GM21447 (cell line): Measurements from ENCODE around the gene NME3.
"Not testable (repeated sequence)": the region's sequence is repeated elsewhere in the genome, so short reads cannot be mapped to it uniquely, and the experiment has no call there.

Experiments used
- ATAC-seq: cut with Tn5 transposase; IDR thresholded peaks from one replicate; pipeline ENCODE4 v1.9.1; 2021; ENCODE audit not compliant: unreplicated experiment

The NME3 gene

DNA sequence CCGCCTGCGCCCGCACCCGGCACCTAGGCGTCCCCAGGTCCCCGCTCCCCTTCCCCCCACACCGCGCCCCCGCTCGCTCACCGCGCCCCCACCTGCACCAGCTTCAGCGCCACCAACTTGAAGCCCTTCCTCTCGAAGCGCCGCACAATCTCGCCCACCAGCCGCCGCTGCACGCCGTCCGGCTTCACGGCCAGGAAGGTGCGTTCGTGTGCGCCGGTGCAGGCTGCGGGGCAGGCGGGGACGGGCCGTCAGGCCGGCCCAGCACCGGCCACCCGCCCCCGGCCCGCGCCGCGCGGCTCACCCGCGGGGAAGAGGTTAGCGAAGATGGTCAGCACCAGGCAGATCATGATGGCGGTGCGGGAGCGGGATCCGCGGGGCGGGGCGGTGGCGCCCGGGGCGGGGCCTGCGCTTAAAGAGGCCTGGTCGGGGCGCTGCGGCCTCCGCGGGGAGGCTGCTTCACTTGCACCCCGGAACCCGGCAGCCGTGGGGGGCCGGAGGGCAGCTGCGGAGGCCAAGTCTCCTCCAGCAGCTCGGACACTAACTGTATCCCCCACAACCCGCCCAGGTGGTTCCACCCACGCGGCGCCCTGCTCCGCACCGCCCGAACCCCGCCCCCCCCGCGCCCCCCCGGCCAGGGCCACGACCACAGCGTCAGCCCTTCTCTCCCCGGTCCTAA is at the start of gene NME3:
Gene NME3 (minus strand): TSS at position 356 of the 676 bp plus-strand sequence. CDS start 9 bp downstream, at position 347.
- ATAC-seq: no peak

DNA sequence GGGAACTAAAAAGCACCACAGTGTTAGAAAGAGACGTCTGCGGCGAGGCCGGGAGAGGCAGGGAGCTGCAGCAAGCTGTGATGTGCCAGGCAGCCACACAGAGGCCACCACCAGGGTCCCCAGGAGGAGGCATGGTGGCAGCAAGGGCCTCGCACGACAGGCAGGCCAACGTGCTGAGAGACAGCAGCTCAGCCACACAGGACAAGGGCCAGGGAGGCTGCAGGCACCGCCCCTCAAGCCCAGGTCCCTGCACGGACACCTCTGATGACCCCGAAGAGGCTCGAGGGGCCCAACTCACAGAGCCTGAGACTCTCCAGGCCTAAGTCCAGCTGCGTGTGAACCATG is 49.6 kb upstream of the NME3 start:
- no peak for ATAC-seq

GRCh38 chr16:1820096-1820945 is 49.0 kb upstream of the NME3 start:
- no peak for ATAC-seq

DNA sequence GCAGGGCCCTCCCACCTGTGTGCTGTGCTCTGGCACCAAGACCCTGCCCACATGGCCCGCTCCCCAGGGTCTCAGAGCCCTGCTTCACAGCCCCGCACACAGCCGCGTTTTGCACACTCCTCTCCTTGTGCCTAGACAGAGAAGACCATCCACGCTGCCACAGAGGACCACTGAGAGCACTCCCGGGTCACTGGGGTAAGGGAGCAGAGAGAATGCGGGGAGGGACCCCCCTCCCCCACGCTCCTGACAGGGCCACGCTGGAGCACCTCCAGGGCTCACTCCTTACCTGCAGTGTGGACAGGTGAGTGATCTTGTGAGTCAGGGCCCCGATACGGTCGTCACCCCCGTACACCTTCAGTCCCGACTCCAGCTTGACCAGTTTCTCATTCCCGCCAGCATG is 48.3 kb upstream of the NME3 start:
- ATAC-seq: no peak

GRCh38 chr16:1818873-1819525 is 47.7 kb upstream of the NME3 start:
- no peak for ATAC-seq

GRCh38 chr16:1818204-1818872 is 47.0 kb upstream of the NME3 start:
- ATAC-seq: no peak

- no peak for ATAC-seq
Measured at GRCh38 chr16:1817716-1818115, 46.4 kb upstream of the NME3 start.

GRCh38 chr16:1817276-1817589 is 45.9 kb upstream of the NME3 start:
- no peak for ATAC-seq

DNA sequence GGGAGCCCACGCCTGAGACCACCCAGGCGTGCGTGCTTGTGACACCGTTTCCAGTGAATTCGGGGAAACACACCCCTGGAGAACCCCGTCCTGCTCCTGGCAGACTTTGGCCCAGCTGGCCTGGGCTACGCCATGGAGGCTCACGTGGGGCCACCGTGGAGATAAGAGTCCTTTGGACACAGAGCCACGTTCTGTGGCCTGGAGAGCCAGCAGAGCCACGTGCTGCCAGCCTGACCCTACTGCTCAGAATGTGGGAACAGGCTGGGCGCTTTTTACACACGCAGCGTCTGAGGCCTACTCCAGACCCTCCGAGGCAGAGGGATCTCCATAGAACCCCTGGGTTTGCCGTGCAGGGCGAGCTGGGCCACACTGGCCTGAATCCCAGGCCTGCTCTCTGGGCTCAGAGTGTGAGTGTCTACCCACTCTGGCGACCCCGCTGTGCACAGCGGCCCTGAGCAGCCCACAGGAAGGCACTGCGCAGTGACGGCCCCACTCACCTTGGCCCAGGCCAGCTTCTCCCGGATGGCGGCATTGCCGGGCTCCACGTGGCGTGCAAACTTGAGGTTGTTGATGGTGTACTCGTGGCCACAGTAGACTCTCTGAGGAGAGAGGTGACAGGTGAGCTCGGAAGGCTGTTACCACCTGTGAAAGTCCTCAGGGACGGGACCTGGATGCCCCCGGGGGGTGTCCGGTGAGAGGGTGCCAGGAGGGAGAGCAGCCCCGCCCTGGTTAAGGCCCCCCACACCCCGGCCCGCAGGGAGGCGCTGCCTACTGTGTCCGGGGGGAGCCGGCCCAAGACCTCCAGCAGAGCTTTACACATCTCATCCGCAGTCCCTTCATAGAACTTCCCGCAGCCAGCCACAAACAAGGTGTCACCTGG is 45.3 kb upstream of the NME3 start:
- no peak for ATAC-seq

- ATAC-seq: no peak
Measured at GRCh38 chr16:1815461-1815860, 44.1 kb upstream of the NME3 start.

GRCh38 chr16:1812732-1813163 is 41.4 kb upstream of the NME3 start:
- no peak for ATAC-seq

DNA sequence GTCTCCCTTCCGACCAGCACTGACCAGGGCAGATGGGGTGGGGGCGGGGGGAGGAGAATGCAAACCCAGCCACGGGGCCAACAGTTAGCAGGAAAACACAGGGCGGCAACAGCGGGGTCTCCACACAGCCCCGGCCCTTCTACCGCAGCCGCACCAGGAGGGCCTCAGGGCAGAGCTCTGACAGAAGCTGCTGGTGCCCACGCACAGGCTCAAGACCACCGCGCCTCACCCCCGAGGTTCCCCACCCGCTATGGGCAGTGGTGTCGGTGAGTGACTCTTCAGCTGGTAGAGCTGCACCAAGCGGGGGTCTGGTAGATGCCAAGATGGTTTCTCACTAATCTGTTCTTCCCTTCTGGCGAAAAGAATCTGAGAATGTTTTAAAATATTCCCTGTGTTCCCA is 39.2 kb upstream of the NME3 start:
- no peak for ATAC-seq

- no peak for ATAC-seq
Measured at GRCh38 chr16:1810106-1810505, 38.8 kb upstream of the NME3 start.

GRCh38 chr16:1809281-1809801 is 38.0 kb upstream of the NME3 start:
- no peak for ATAC-seq

- no peak for ATAC-seq
Measured at GRCh38 chr16:1808691-1809090, 37.3 kb upstream of the NME3 start.

- ATAC-seq: no peak
Measured at GRCh38 chr16:1807626-1808025, 36.3 kb upstream of the NME3 start.

GRCh38 chr16:1800701-1801100 is 29.4 kb upstream of the NME3 start:
- no peak for ATAC-seq

- ATAC-seq: not testable (repeated sequence)
Measured at GRCh38 chr16:1799263-1799662, 27.9 kb upstream of the NME3 start.

DNA sequence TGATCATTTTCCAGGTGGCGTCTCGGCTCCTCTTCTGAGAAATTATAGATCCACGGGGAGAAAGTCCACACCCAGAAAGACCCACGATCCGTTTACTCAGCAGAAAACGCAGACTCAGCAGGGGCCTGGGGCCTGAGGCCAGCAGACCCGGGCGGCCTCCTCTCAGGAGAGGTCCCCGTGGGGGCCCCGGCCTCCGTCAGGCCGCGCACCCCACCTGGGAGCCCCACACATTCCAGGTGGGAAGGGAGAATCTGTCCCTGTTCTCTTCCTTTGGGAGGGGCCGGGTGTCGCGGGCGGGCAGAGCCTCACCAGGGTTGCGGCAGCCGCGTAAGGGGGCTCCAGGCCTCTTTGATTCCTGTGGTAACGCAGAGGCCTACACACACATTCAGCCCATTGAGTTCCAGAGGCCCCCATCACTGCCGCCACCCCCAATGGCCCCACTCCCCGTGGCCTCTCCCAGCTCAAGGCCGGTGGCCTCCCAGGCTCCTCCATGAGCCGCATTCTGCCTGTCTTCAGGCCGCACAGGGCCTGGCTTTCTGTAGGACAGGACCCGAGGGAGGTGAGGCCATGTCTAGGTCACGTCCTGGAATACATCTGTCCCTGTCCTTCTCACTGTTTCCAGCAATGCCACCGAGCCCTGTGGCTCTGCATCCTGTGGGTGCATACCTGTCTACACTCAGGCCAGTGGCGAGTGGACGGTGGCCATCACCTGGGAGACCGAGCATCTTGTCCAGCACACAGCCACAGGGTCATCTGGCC is 23.7 kb upstream of the NME3 start:
- ATAC-seq: no peak
